G401 (cell line): ENCODE data around the gene SNRPD1. TPM values are rescaled to one million over a fixed set of nuclear protein-coding genes. Genes with fewer than 3 reads are reported as not detected.
"Not testable (repeated sequence)": the region's sequence is repeated elsewhere in the genome, so short reads cannot be mapped to it uniquely, and the experiment has no call there.

Source experiments
- DNase-seq: peaks from one replicate; pipeline ENCODE4 v3.0.0-alpha.2; 2015; ENCODE audit warnings: low spot score
- in situ Hi-C: cut with HindIII; loops from 2 replicates; pipeline ENCODE4 v1.10.0; 2016; ENCODE audit warnings: low sequenced_read_pairs, mixed read lengths
- total RNA-seq: library from RNA; depleted of rRNA; stranded (reverse); fragments of >200 nt; shearing (Covaris generic); gene quantifications from 2 replicates; pipeline ENCODE4 v1.2.3, GENCODE V29; 2014; rRNA removed

SNRPD1 gene
- total RNA-seq: 20.4 and 33.5 TPM in 2 replicates

- in situ Hi-C loops: no loop called here
- peak; percentile 86 for DNase-seq
Observed at GRCh38 chr18:21612125-21613039, at the start of gene SNRPD1. SNRPD1 (plus strand) TSS chr18:21612314; CDS start chr18:21612430, 116 bp downstream.

- DNase-seq: no peak
- in situ Hi-C loops: no loop called here
Observed at GRCh38 chr18:21571772-21572171, 40.3 kb upstream of the SNRPD1 start.

- in situ Hi-C loops: no loop called here
- DNase-seq: no peak
Observed at GRCh38 chr18:21575656-21576055, 36.5 kb upstream of the SNRPD1 start.

GRCh38 chr18:21584391-21584790 is 27.7 kb upstream of the SNRPD1 start:
- in situ Hi-C loops: no loop called here
- no peak for DNase-seq

- DNase-seq, in situ Hi-C loops: not testable (repeated sequence)
Observed at GRCh38 chr18:21592361-21592760, 19.8 kb upstream of the SNRPD1 start.

- in situ Hi-C loops: no loop called here
- no peak for DNase-seq
Observed at GRCh38 chr18:21593540-21594257, 18.4 kb upstream of the SNRPD1 start.

GRCh38 chr18:21597620-21598019 is 14.5 kb upstream of the SNRPD1 start:
- DNase-seq: no peak
- in situ Hi-C loops: no loop called here

GRCh38 chr18:21598726-21599584 is 13.2 kb upstream of the SNRPD1 start:
- no peak for DNase-seq
- in situ Hi-C loops: no loop called here

- in situ Hi-C loops: no loop called here
- peak; percentile 52 for DNase-seq
Observed at GRCh38 chr18:21599585-21600525, 12.3 kb upstream of the SNRPD1 start.

- peak; percentile 93 for DNase-seq
- in situ Hi-C loops: no loop called here
Observed at GRCh38 chr18:21600526-21601410, 11.3 kb upstream of the SNRPD1 start, which contains the start of gene ESCO1. ESCO1 (minus strand) TSS chr18:21600704; CDS start chr18:21574843, 25,861 bp downstream.

- no peak for DNase-seq
- in situ Hi-C loops: no loop called here
Observed at GRCh38 chr18:21602299-21602587, 9.9 kb upstream of the SNRPD1 start.

- in situ Hi-C loops: no loop called here
Observed at GRCh38 chr18:21604671-21605070, 7.4 kb upstream of the SNRPD1 start.

GRCh38 chr18:21605213-21605612 is 6.9 kb upstream of the SNRPD1 start:
- in situ Hi-C loops: no loop called here
- no peak for DNase-seq

More at GRCh38 chr18:21604671-21605070, 7.4 kb upstream of the SNRPD1 start:
- no peak for DNase-seq

GRCh38 chr18:21611401-21612124 is 551 bp upstream of the SNRPD1 start:
- DNase-seq, in situ Hi-C loops: not testable (repeated sequence)

- in situ Hi-C loops, DNase-seq: not testable (repeated sequence)
Observed at GRCh38 chr18:21621640-21622039, 9.5 kb downstream of the SNRPD1 start.

GRCh38 chr18:21629089-21629832 is 17.1 kb downstream of the SNRPD1 start:
- in situ Hi-C loops: no loop called here
- no peak for DNase-seq
